ENCODE results near the gene MPO.

DNA sequence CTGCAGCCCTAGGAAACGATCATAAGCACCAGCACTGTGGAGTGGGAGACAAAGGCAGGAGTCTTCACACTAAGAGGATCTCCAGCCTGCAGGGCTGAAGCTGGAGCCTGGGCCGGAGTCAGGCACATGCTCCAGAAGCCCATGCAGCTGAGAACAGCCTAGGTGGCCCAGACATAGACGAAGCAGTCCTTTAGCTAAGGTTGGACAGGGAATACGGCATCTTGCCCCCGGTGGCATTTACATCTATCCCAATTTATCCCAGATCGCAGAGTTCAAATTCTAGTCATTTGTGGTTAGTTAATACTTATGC, 33.9 kb upstream of the MPO start:
- TF ChIP-seq, protein P1, sequence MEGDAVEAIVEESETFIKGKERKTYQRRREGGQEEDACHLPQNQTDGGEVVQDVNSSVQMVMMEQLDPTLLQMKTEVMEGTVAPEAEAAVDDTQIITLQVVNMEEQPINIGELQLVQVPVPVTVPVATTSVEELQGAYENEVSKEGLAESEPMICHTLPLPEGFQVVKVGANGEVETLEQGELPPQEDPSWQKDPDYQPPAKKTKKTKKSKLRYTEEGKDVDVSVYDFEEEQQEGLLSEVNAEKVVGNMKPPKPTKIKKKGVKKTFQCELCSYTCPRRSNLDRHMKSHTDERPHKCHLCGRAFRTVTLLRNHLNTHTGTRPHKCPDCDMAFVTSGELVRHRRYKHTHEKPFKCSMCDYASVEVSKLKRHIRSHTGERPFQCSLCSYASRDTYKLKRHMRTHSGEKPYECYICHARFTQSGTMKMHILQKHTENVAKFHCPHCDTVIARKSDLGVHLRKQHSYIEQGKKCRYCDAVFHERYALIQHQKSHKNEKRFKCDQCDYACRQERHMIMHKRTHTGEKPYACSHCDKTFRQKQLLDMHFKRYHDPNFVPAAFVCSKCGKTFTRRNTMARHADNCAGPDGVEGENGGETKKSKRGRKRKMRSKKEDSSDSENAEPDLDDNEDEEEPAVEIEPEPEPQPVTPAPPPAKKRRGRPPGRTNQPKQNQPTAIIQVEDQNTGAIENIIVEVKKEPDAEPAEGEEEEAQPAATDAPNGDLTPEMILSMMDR (conservative IDR thresholded peaks at IDR 0.05), result no peak
- TF ChIP-seq EZH2 (IDR thresholded peaks at IDR 0.05; ENCODE audit: low read depth), result no peak

Data from PC-9 (cell line).